Measurements from ENCODE around the gene MAP4K5.

Gene MAP4K5

GRCh38 chr14:50475460-50475859, 56.9 kb downstream of the MAP4K5 start:
- DNase-seq: no peak

DNA sequence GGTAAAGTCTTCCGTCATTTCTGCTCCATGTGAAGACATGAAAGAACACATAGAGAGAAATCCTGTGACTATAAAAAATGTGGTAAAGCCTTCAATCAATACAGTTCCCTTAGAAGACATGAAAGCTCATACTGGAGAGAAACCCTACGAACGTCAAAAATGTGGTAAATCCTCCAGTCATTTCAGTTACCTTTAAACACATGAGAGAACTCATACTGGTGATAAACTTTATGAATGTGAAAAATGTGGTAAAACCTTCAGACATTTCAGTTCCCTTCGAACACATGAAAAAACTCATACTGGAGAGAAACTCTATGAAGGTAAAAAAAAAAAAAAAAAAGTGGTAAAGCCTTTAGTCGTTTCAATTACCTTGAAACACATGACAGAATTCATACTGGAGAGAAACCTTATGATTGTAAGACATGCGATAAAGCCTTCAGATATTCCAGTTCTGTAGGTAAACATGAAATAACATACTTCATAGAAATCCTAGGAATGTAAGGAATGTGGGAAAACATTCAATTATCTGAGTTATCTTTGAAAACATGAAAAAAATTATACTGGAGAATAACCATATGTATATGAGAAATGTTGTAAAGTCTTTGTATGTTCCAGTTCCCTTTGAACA, 60.4 kb downstream of the MAP4K5 start:
- DNase-seq: no peak

DNA sequence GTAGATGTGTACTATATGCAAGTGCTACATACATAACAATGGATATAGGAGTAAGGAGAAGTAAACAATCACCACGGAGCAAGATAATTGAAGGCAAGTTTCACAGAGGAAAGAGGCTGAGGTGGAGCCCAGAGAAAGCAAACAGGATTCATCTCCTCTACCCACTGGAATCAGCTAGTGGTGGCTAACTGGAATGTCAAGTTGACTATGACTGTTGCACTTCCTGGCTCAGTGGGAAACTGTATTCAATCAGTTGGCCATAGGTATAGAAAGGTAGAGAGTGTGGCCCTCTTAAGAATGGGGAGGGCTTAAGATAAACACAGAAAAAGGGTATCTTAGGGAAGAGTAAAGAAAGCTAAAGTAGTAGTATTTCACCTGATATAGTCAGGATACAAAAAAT, 62.4 kb downstream of the MAP4K5 start:
- DNase-seq: no peak

DNA sequence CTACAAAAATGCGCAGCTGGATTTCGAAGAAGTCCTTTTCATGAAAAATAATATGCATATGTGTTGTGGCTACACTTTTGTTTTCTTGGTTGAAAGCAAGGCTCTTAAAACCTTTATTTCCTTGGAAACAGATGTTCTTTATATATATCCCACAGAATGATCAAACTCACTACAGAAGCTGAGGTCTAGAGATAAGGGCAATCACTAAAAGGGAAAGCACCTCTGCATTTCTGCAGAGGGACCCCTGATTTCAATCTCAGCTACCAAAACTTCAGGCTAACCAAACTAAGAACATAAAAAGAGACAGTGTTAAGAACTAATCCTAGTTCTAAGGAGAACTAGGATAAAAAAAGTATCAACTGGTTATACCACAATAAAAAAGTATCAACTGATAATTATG, 70.3 kb downstream of the MAP4K5 start:
- no peak for DNase-seq

DNA sequence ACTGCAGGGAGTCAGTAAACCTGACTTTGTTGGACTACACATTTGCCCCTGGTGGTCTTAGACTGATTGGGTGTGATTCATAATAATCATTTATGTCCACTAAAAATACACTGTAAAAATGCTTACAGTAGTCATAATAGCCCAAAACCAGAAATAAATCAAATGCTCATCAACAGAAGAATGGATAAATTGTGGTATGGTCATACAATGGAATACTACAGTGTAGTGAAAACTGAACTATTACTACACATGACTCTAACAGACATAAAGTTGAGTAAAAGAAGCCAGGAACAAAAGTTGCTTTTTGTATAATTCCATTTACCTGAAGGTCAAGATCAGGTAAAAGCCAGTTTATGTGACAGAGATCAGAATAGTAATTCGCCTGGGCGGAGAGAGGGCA, 78.5 kb downstream of the MAP4K5 start:
- no peak for DNase-seq

DNA sequence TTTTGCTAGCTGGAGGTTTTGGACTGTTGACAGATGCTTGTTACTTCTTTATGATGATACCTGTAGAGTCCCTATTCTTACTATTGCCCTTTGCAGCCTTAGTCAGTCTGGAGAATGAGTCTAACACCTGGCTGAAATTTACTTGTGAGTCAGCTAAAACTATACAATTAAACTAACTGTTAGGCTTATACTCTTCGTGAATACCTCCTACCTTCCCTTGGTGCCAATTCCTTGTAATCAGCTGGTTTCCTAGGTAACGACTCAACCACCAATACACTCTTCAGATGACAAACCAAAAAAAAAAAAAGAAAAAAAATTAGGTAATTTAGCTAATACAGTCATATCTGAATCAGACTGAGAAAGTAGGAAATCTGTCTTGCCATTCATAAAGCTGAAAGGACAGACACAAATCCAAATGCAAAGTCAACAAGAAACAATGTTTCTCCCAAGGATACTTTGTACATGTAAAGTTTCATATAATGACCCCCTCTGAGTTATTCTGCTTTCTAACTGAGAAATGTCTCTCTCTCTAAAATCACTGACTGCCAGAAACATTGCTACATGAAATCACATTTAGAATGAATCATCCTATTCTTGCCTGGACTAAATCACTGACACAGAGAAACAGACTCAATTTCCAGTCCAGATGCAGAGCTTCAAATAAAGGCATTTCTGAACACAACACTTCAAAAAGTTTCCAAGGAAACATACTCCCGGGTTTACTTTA, 79.2 kb downstream of the MAP4K5 start:
- DNase-seq: no peak

DNA sequence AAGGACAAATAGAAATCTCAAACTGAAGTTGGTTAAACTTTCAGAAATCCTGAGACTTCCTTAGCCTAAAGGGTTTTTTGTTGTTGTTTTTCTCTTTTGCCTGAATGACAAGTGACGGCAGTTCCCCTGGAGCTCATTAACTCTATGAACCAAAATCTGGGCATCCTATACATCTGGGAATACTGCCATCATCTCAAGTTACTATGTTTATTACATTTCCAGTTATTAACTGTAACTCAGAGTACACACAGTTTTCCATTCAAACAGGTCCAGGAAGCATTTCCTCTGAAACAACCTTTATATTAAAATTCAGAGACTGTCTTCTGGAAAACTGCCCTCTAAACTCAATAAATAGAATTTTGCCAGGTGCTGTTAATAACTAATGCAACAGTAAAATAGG, 80.1 kb downstream of the MAP4K5 start:
- no peak for DNase-seq

- no peak for DNase-seq
Measured at GRCh38 chr14:50451854-50452253, 80.5 kb downstream of the MAP4K5 start.

DNA sequence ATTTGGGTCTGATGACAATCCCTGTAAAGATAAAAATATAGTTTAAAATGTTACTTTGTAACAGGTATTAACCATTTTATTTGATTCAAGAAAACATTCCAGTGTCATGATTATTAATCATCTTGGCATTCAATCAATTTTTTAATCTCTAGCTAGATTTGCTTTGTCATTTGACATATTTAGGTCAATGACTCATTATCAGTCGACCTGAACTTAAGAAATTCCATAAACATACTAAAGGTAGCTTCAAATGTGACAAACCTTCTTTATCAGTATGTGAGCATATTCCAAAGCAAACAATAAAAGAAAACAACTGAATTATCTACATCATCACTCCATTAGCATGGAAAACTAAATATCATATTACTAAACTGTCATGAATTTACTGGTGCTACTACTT, 84.9 kb downstream of the MAP4K5 start:
- DNase-seq: no peak

- DNase-seq: no peak
Measured at GRCh38 chr14:50434528-50434927, 97.8 kb downstream of the MAP4K5 start.

- DNase-seq: no peak
Measured at GRCh38 chr14:50432131-50432530, 100.2 kb downstream of the MAP4K5 start.

GRCh38 chr14:50425816-50426215, 106.6 kb downstream of the MAP4K5 start:
- DNase-seq: no peak

DNA sequence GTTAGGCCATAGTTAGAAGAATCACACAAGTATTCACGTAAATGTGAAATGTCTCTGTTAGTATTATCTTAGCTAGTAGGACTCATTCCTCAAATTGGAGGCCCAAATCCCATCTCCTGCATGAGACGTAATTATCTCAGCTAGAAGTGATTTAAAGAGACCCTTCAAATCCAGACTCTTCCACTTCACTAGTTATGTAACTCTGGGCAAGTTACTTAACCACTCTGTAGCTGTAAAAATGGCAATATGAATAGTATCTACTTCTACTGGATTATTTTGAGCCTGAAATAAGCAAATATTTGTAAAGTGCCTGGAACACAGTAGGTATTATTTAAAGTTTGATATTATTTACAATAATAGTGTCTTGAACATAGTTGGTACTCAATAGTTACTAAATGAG, 107.3 kb downstream of the MAP4K5 start:
- no peak for DNase-seq

DNA sequence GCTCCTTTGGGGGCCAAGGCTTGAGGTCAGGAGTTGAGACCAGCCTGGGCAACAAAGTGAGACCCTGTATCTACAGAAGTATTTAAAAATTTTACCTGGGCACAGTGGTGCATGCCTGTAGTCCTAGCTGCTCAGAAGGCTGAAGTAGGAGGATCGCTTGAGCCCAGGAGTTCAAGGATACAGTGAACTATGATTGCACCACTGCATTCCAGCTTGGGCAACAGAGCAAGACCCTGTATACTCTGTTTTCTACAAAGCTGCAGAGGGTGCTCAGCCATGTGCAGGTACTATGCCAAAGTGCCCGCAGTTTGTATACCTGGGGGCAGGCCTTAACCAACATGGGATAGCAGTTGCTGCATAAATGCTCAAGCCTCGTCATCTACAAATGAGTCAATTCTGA, 108.8 kb downstream of the MAP4K5 start:
- DNase-seq: no peak

GRCh38 chr14:50421499-50421898, 110.9 kb downstream of the MAP4K5 start:
- DNase-seq: no peak

GRCh38 chr14:50417853-50418252, 114.5 kb downstream of the MAP4K5 start:
- DNase-seq: no peak

GRCh38 chr14:50410921-50411320, 121.4 kb downstream of the MAP4K5 start:
- DNase-seq: no peak

- no peak for DNase-seq
Measured at GRCh38 chr14:50410071-50410470, 122.3 kb downstream of the MAP4K5 start.

- no peak for DNase-seq
Measured at GRCh38 chr14:50407111-50407812, 125.1 kb downstream of the MAP4K5 start.

DNA sequence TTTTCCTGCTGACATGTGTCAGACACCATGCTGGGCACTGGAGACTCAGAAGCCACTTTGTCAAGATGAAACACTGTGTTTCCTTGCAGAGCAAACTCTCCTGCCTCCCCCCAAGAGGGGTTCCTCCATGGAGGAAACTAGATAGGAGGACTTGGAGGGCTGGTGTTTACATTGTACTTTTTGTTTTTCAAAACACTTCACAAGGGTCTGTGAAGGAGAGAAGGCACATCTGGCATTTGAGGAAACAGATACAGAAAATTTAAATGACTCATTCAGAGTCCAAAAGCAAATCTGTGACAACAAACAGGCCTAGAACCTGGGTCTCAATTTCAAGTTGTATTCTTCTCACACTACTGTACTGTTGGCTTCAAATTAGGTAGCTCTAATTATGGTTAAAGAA, 128.9 kb downstream of the MAP4K5 start:
- DNase-seq: no peak

DNA sequence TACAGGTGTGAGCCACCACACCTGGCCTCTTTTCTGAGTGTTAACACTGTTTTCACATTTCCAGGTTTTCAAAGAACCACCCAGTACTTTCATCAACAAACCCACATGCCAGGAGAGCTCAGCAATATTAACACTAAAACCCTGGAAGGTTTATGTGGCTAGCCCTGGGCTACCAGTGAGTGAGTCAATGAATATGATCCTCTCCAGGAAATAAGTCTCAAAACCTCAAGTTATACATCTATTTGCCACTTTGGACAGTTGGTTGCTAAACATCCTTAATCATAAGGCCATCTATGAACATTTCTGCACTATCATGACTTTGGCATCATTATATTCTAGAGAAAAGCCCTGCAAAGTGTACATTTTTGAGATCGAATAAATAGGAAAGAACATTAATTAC, 129.4 kb downstream of the MAP4K5 start:
- DNase-seq: no peak

- no peak for DNase-seq
Measured at GRCh38 chr14:50400461-50400860, 131.9 kb downstream of the MAP4K5 start.

DNA sequence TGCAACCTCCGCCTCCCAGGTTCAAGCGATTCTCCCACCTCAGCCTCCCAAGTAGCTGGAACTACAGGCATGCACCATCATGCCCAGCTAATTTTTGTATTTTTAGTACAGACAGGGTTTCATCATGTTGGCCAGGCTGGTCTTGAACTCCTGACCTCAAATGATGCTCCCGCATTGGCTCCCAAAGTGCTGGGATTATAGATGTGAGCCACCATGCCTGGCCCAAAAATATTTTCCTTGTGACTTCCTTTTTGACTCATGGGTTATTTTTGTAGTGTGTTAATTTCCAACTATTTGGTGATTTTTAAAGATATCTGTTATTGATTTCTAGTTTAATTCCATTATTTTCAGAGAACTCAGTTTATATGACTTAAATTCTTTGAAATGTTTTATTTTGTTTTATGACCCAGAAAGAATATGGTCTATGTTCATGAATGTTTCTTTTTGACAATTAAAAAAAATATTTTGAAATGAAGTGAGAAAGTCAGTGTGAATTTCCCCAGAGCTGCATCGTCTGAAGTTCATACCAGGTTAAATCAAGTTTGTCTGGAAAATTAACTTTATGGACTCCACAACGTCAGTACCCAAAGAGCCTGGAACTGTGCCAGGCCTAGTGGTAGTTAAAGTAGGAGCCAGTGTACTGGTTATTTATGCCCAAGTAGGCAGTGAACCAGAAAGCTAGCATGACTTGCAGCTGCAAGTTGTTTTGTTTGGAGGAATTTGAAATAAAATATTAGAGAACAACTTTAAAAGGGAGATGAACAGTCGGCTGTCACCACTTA, 132.9 kb downstream of the MAP4K5 start:
- no peak for DNase-seq

DNA sequence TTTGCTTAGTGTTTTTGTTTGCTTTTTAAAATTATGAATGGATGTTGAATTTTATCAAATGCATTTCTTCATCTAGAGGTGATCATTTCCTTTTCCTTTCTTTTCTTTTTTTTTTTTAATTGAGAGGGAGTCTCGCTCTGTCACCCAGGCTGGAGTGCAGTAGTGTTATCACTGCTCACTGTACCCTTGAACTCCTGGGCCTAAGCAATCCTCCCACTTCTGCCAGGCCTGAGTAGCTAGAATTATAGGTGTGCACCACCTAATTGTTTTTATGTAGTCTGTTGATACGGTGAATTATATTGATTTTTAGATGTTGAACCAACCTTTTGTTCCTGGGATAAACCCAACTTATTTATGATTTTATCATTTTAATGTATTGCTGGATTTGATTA, 134.2 kb downstream of the MAP4K5 start:
- no peak for DNase-seq

Measured in amniotic stem cell (primary cell).